ENCODE data around the gene TIMM50.

GRCh38 chr19:39497701-39497995, 17.0 kb downstream of the TIMM50 start:
- TF ChIP-seq CTCF (conservative IDR thresholded peaks at IDR 0.05; ENCODE audit: low read depth, low read length) (no peak), EZH2phosphoT487 (IDR thresholded peaks at IDR 0.05; ENCODE audit: borderline replicate concordance, low read length) (no peak), EZH2 (IDR thresholded peaks at IDR 0.05; ENCODE audit: low read length, unreplicated experiment) (no peak)
